ENCODE measurements around the gene CRACR2B.

CRACR2B gene

GRCh38 chr11:827897-828192 lies at the start of gene CRACR2B:
CRACR2B (plus strand) TSS chr11:827919; CDS start chr11:828608, 689 bp downstream.
- DNase-seq (ENCODE audit: low read depth): no peak

- no peak for DNase-seq (ENCODE audit: low read depth)
These were observed 48.5 kb upstream of the CRACR2B start for GRCh38 chr11:778976-779954.

- no peak for DNase-seq (ENCODE audit: low read depth)
These were observed 47.7 kb upstream of the CRACR2B start for GRCh38 chr11:779955-780532.

GRCh38 chr11:782264-783174 lies 45.2 kb upstream of the CRACR2B start:
- DNase-seq (ENCODE audit: low read depth): no peak

GRCh38 chr11:783581-784015 lies 44.1 kb upstream of the CRACR2B start:
- DNase-seq (ENCODE audit: low read depth): peak; percentile 84

- no peak for DNase-seq (ENCODE audit: low read depth)
These were observed 41.3 kb upstream of the CRACR2B start for GRCh38 chr11:786235-787083.

GRCh38 chr11:787084-787675 lies 40.5 kb upstream of the CRACR2B start:
- no peak for DNase-seq (ENCODE audit: low read depth)

- no peak for DNase-seq (ENCODE audit: low read depth)
These were observed 39.6 kb upstream of the CRACR2B start for GRCh38 chr11:788009-788640.

- DNase-seq (ENCODE audit: low read depth): no peak
These were observed 38.5 kb upstream of the CRACR2B start for GRCh38 chr11:788953-789940.

GRCh38 chr11:789943-790342 lies 37.8 kb upstream of the CRACR2B start, which contains the start of gene CEND1:
CEND1 (minus strand) TSS chr11:790090; CDS start chr11:788576, 1,514 bp downstream.
- DNase-seq (ENCODE audit: low read depth): peak; percentile 62

- peak; percentile 47 for DNase-seq (ENCODE audit: low read depth)
These were observed 36.8 kb upstream of the CRACR2B start for GRCh38 chr11:790721-791564.

GRCh38 chr11:791658-792534 lies 35.8 kb upstream of the CRACR2B start:
- DNase-seq (ENCODE audit: low read depth): no peak

GRCh38 chr11:792535-792821 lies 35.2 kb upstream of the CRACR2B start:
- DNase-seq (ENCODE audit: low read depth): no peak

- no peak for DNase-seq (ENCODE audit: low read depth)
These were observed 34.8 kb upstream of the CRACR2B start for GRCh38 chr11:792873-793272.

GRCh38 chr11:793556-793955 lies 34.2 kb upstream of the CRACR2B start:
- no peak for DNase-seq (ENCODE audit: low read depth)

- no peak for DNase-seq (ENCODE audit: low read depth)
These were observed 33.5 kb upstream of the CRACR2B start for GRCh38 chr11:794013-794765.

Data from ELR (cell line).